ENCODE data around the gene BZW1. TPM values are rescaled to one million over a fixed set of nuclear protein-coding genes. Genes with fewer than 3 reads are reported as not detected.

The BZW1 gene
- total RNA-seq, 1 donor, result 590 TPM

GRCh38 chr2:200820573-200821234 is 9.0 kb downstream of the BZW1 start:
- no peaks in the 10 kb centered on the region for H3K4me1 ChIP-seq (ENCODE audit: insufficient read depth, low read length)
- H3K27me3 ChIP-seq (ENCODE audit: insufficient read depth, low read length), result no peaks in the 10 kb centered on the region
- H3K36me3 ChIP-seq (ENCODE audit: insufficient read depth, low read length), result peaks cover 72% of the 10 kb centered on the region
- H3K27ac ChIP-seq (ENCODE audit: low read depth, low read length), result no peak overlapping the region
- no peak overlapping the region for H3K4me2 ChIP-seq (ENCODE audit: insufficient read depth, low read length)
- peaks cover 13% of the 10 kb centered on the region for H4K20me1 ChIP-seq (ENCODE audit: insufficient read depth, low read length)
- H2AFZ ChIP-seq (ENCODE audit: low read length), result no peak overlapping the region
- no peak overlapping the region for H3K4me3 ChIP-seq (ENCODE audit: insufficient read depth, low read length)
- no peak for TF ChIP-seq CTCF (IDR thresholded peaks at IDR 0.05; ENCODE audit: extremely low read depth, low read depth, low read length)
- peaks cover 31% of the 10 kb centered on the region for H3K79me2 ChIP-seq (ENCODE audit: insufficient read depth, low read length)
- no peak for DNase-seq (ENCODE audit: insufficient read length, low spot score, missing footprints)
- H3K9me3 ChIP-seq (ENCODE audit: low read depth, low read length), result no peaks in the 10 kb centered on the region

- Histone ChIP-seq H3K4me3 (ENCODE audit: insufficient read depth, low read length) (no peak overlapping the region), H3K79me2 (ENCODE audit: insufficient read depth, low read length) (peaks cover 20% of the 10 kb centered on the region), H3K9me3 (ENCODE audit: low read depth, low read length) (no peaks in the 10 kb centered on the region), H2AFZ (ENCODE audit: low read length) (no peak overlapping the region), H4K20me1 (ENCODE audit: insufficient read depth, low read length) (peaks cover 8% of the 10 kb centered on the region), H3K27ac (ENCODE audit: low read depth, low read length) (no peak overlapping the region), H3K4me2 (ENCODE audit: insufficient read depth, low read length) (no peak overlapping the region), H3K36me3 (ENCODE audit: insufficient read depth, low read length) (peaks cover 61% of the 10 kb centered on the region), H3K4me1 (ENCODE audit: insufficient read depth, low read length) (no peaks in the 10 kb centered on the region), H3K27me3 (ENCODE audit: insufficient read depth, low read length) (no peaks in the 10 kb centered on the region)
- DNase-seq (ENCODE audit: insufficient read length, low spot score, missing footprints), result no peak
- no peak for TF ChIP-seq CTCF (IDR thresholded peaks at IDR 0.05; ENCODE audit: extremely low read depth, low read depth, low read length)
Observed at GRCh38 chr2:200821686-200822245, 10.1 kb downstream of the BZW1 start.

- H3K79me2 ChIP-seq (ENCODE audit: insufficient read depth, low read length), result no peaks in the 10 kb centered on the region
- no peak overlapping the region for H3K4me2 ChIP-seq (ENCODE audit: insufficient read depth, low read length)
- H2AFZ ChIP-seq (ENCODE audit: low read length), result no peak overlapping the region
- H3K4me1 ChIP-seq (ENCODE audit: insufficient read depth, low read length), result no peaks in the 10 kb centered on the region
- no peak for DNase-seq (ENCODE audit: insufficient read length, low spot score, missing footprints)
- H3K27me3 ChIP-seq (ENCODE audit: insufficient read depth, low read length), result no peaks in the 10 kb centered on the region
- H3K9me3 ChIP-seq (ENCODE audit: low read depth, low read length), result no peaks in the 10 kb centered on the region
- H3K4me3 ChIP-seq (ENCODE audit: insufficient read depth, low read length), result no peak overlapping the region
- peaks cover 9% of the 10 kb centered on the region for H3K36me3 ChIP-seq (ENCODE audit: insufficient read depth, low read length)
- H3K27ac ChIP-seq (ENCODE audit: low read depth, low read length), result no peak overlapping the region
- H4K20me1 ChIP-seq (ENCODE audit: insufficient read depth, low read length), result no peaks in the 10 kb centered on the region
- no peak for TF ChIP-seq CTCF (IDR thresholded peaks at IDR 0.05; ENCODE audit: extremely low read depth, low read depth, low read length)
Observed at GRCh38 chr2:200828104-200828503, 16.4 kb downstream of the BZW1 start.

- Histone ChIP-seq H3K27me3 (ENCODE audit: insufficient read depth, low read length) (no peaks in the 10 kb centered on the region), H3K4me3 (ENCODE audit: insufficient read depth, low read length) (no peak overlapping the region), H3K4me2 (ENCODE audit: insufficient read depth, low read length) (no peak overlapping the region), H3K79me2 (ENCODE audit: insufficient read depth, low read length) (no peaks in the 10 kb centered on the region), H3K9me3 (ENCODE audit: low read depth, low read length) (no peaks in the 10 kb centered on the region), H3K4me1 (ENCODE audit: insufficient read depth, low read length) (no peaks in the 10 kb centered on the region), H4K20me1 (ENCODE audit: insufficient read depth, low read length) (no peaks in the 10 kb centered on the region), H3K36me3 (ENCODE audit: insufficient read depth, low read length) (peaks cover 9% of the 10 kb centered on the region), H3K27ac (ENCODE audit: low read depth, low read length) (no peak overlapping the region), H2AFZ (ENCODE audit: low read length) (no peak overlapping the region)
- no peak for TF ChIP-seq CTCF (IDR thresholded peaks at IDR 0.05; ENCODE audit: extremely low read depth, low read depth, low read length)
- no peak for DNase-seq (ENCODE audit: insufficient read length, low spot score, missing footprints)
Observed at GRCh38 chr2:200828572-200829257, 17.0 kb downstream of the BZW1 start.

Measured in osteoblast (primary cell).